Endothelial cell of umbilical vein (primary cell): ENCODE measurements around the gene KPTN. TPM values are rescaled to one million over a fixed set of nuclear protein-coding genes. Genes with fewer than 3 reads are reported as not detected.

ENCODE experiments used
- BruUV-seq: library from RNA; stranded (reverse); fragments of 400-500 nt; replicated peaks from 2 replicates; lab custom pipeline; 2021; lab: Mats Ljungman, UMichigan
- CTCF ChIA-PET: fragments of 300-600, 350-600 bp; sonication (Branson Sonifier 250); formaldehyde crosslinking; loops from one replicate; lab custom pipeline; 2021; ENCODE audit warnings: antibody characterized with exemption, inconsistent platforms; lab: Charles Lee
- POLR2A ChIA-PET: fragments of 300-600, 350-600 bp; sonication (Branson Sonifier 250); formaldehyde crosslinking; loops from one replicate; lab custom pipeline; 2021; ENCODE audit warnings: antibody characterized with exemption, inconsistent platforms; lab: Charles Lee
- DNase-seq: peaks from one replicate; pipeline ENCODE4 v3.0.0-alpha.2; 2011; ENCODE audit warnings: low read depth, low spot score
- FAIRE-seq: peaks from 2 replicates; lab custom pipeline; 2011; peaks lifted over from hg19 to GRCh38; lab: Jason Lieb, UNC
- H2AFZ ChIP-seq: 2 replicates; pipeline ENCODE4 v1.6.0; 2012; ENCODE audit warnings: low read depth, low read length, control low read depth, inconsistent platforms
- H3K27ac ChIP-seq: 2 replicates; pipeline ENCODE4 v1.5.1; 2011; ENCODE audit warnings: low read depth, mild to moderate bottlenecking, control low read depth, low read length, moderate library complexity; ENCODE audit not compliant: insufficient read depth
- H3K27me3 ChIP-seq, 2 experiments: 2 replicates each; pipeline versions ENCODE4 v1.6.0 to v1.6.1; 2011; ENCODE audit warnings: low read length in 2 of 2, mixed read lengths in 1 of 2; ENCODE audit not compliant: control insufficient read depth in 2 of 2, insufficient read depth in 2 of 2
- H3K36me3 ChIP-seq, 2 experiments: 2 replicates in 1 of 2; 3 replicates in 1 of 2; pipeline ENCODE4 v1.5.1; 2011; ENCODE audit warnings: low read length in 2 of 2, mild to moderate bottlenecking in 1 of 2, moderate library complexity in 1 of 2; ENCODE audit not compliant: control insufficient read depth in 2 of 2, insufficient read depth in 2 of 2; ENCODE audit errors: extremely low read depth in 1 of 2
- H3K4me1 ChIP-seq: 3 replicates; pipeline ENCODE4 v1.5.1; 2011; ENCODE audit warnings: mild to moderate bottlenecking, low read length; ENCODE audit not compliant: control insufficient read depth, insufficient read depth; ENCODE audit errors: extremely low read depth
- H3K4me2 ChIP-seq: 2 replicates; pipeline ENCODE4 v1.6.1; 2011; ENCODE audit warnings: low read length, control low read depth, mixed read lengths; ENCODE audit not compliant: insufficient read depth
- H3K4me3 ChIP-seq, 3 experiments: fragments of 200-600 bp in 1 of 3; sonication (generic), shearing (Covaris generic) in 1 of 3; replicated peaks in 1 of 3; 2 replicates each; pipeline ENCODE4 v1.5.1; 2011 to 2016; ENCODE audit warnings: control low read depth in 3 of 3, low read length in 3 of 3, mild to moderate bottlenecking in 2 of 3, inconsistent platforms in 1 of 3, low read depth in 1 of 3, moderate library complexity in 1 of 3; ENCODE audit not compliant: insufficient read depth in 1 of 3
- H3K79me2 ChIP-seq: 2 replicates; pipeline ENCODE4 v1.6.0; 2012; ENCODE audit warnings: low read length, inconsistent platforms; ENCODE audit not compliant: control insufficient read depth, insufficient read depth
- H3K9ac ChIP-seq: replicated peaks from 2 replicates; pipeline ENCODE3; 2011; ENCODE audit warnings: low read length, control low read depth; ENCODE audit not compliant: insufficient read depth; ENCODE audit errors: extremely low read depth
- H3K9me1 ChIP-seq: replicated peaks from 3 replicates; pipeline ENCODE4 v1.6.0; 2011; ENCODE audit warnings: mild to moderate bottlenecking, low read length; ENCODE audit not compliant: control insufficient read depth, insufficient read depth; ENCODE audit errors: extremely low read depth
- H3K9me3 ChIP-seq: replicated peaks from 2 replicates; pipeline ENCODE4 v1.5.1; 2012; ENCODE audit warnings: low read length, inconsistent platforms; ENCODE audit not compliant: control insufficient read depth, insufficient read depth
- H4K20me1 ChIP-seq: replicated peaks from 2 replicates; pipeline ENCODE3; 2011; ENCODE audit warnings: mild to moderate bottlenecking, low read length; ENCODE audit not compliant: control insufficient read depth, insufficient read depth; ENCODE audit errors: extremely low read depth
- CTCF ChIP-seq, 2 donors: IDR thresholded peaks; 1 replicate in 1 of 2; 2 replicates in 1 of 2; pipeline ENCODE4 v1.5.1; 2011; ENCODE audit warnings: low read length in 2 of 2, mild to moderate bottlenecking in 2 of 2, moderate library complexity in 2 of 2, control low read depth in 1 of 2, inconsistent platforms in 1 of 2, low read depth in 1 of 2; ENCODE audit not compliant: insufficient read depth in 1 of 2; ENCODE audit errors: extremely low read depth in 1 of 2
- EZH2 ChIP-seq: IDR thresholded peaks from 2 replicates; pipeline ENCODE4 v1.6.1; 2012; ENCODE audit warnings: borderline replicate concordance, low read depth, mild to moderate bottlenecking, moderate library complexity, low read length, inconsistent platforms; ENCODE audit not compliant: severe bottlenecking
- FOS ChIP-seq: IDR thresholded peaks from 2 replicates; pipeline ENCODE4 v1.6.1; 2011; ENCODE audit warnings: mild to moderate bottlenecking, low read length, moderate library complexity, borderline replicate concordance; ENCODE audit not compliant: insufficient read depth
- GATA2 ChIP-seq: IDR thresholded peaks from 2 replicates; pipeline ENCODE4 v1.7.0; 2011; ENCODE audit warnings: low read depth, mild to moderate bottlenecking, moderate library complexity, mixed read lengths, low read length; ENCODE audit not compliant: insufficient read length, insufficient read depth
- JUN ChIP-seq: IDR thresholded peaks from 2 replicates; pipeline ENCODE4 v1.6.1; 2011; ENCODE audit warnings: borderline replicate concordance, low read depth; ENCODE audit not compliant: insufficient read length, insufficient read depth
- MAX ChIP-seq: IDR thresholded peaks from 2 replicates; pipeline ENCODE4 v1.6.1; 2011; ENCODE audit not compliant: insufficient read depth, insufficient read length
- dilution Hi-C: fragments of 300-500 bp; cut with MboI; formaldehyde crosslinking; loops from one replicate; pipeline ENCODE4 v1.15.0; 2019; ENCODE audit warnings: low sequenced_read_pairs; ENCODE audit not compliant: extremely low pct_ligation_motif_present
- intact Hi-C: fragments of 100-400 bp; cut with micrococcal nuclease; formaldehyde crosslinking; loops from one replicate; pipeline ENCODE4 v1.10.0; 2022
- polyA plus RNA-seq, 4 experiments: library from polyadenylated mRNA; depleted of rRNA in 3 of 4; stranded (reverse) in 3 of 4; unstranded in 1 of 4; fragments of >200 nt; gene quantifications; 2 replicates each; pipeline versions ENCODE4 v1.2.1 to v1.2.3, GENCODE V29; 2011 to 2012; ENCODE audit warnings: missing spikeins in 1 of 4
- total RNA-seq: library from RNA; stranded (reverse); gene quantifications from 2 replicates; pipeline ENCODE4 v1.2.3, GENCODE V29; 2021

Gene KPTN
- total and polyA plus RNA-seq, 2 donors (not counting 3 experiments of a cell fraction or from before 2014, with no cell fraction given) = 14.7 to 15.5 TPM

- DNase-seq (no peak), FAIRE-seq (no peak)
- Histone ChIP-seq H3K9me3 (no peaks in the 10 kb centered on the region), H2AFZ (no peak overlapping the region), H3K9me1 (no peaks in the 10 kb centered on the region), H3K4me1 (no peaks in the 10 kb centered on the region), H3K27ac (no peak overlapping the region), H4K20me1 (no peaks in the 10 kb centered on the region), H3K36me3 (peaks cover 3 to 41% of the 10 kb centered on the region in 2 experiments), H3K79me2 (no peaks in the 10 kb centered on the region), H3K4me2 (no peak overlapping the region), H3K9ac (no peak overlapping the region), H3K4me3 (no peak overlapping the region), H3K27me3 (no peaks in the 10 kb centered on the region)
- intact Hi-C loops = no loop called here
- ChIA-PET CTCF (interaction anchor here (1.3 kb wide), 1 partner anchor 16 kb away, joined by 7 read pairs; the partner anchor contains the start of gene KPTN), POLR2A (no interaction called here)
- no TSS peak for BruUV-seq
- dilution Hi-C loops = no loop called here
- TF ChIP-seq MAX (no peak), GATA2 (no peak), EZH2 (no peak), CTCF (IDR thresholded peaks at IDR 0.05; ENCODE audit: extremely low read depth in 1 of 2, insufficient read depth in 1 of 2, low read depth in 1 of 2, low read length in 2 of 2) (no peak), JUN (no peak), FOS (no peak)
Observed at GRCh38 chr19:47499371-47499770, 15.4 kb upstream of the KPTN start.
